HEK293 (cell line): ENCODE results near the gene C12orf57.

Experiments
- IKZF3 ChIP-seq: fragments of 450-650 bp; IDR thresholded peaks from 2 replicates; pipeline ENCODE4 v1.5.0; 2018; ENCODE audit warnings: missing biosample characterization, mild to moderate bottlenecking, missing genetic modification characterization, moderate library complexity
- INSM2 ChIP-seq: fragments of 450-650 bp; formaldehyde crosslinking; IDR thresholded peaks from 2 replicates; pipeline ENCODE4 v1.5.1; 2016; ENCODE audit warnings: missing biosample characterization, missing genetic modification characterization
- MYNN ChIP-seq: fragments of 450-650 bp; formaldehyde crosslinking; IDR thresholded peaks from 2 replicates; pipeline ENCODE4 v1.5.1; 2016; ENCODE audit warnings: missing biosample characterization, missing genetic modification characterization, borderline replicate concordance
- OSR2 ChIP-seq: fragments of 450-650 bp; formaldehyde crosslinking; IDR thresholded peaks from 2 replicates; pipeline ENCODE4 v1.5.1; 2016; ENCODE audit warnings: missing biosample characterization, missing genetic modification characterization
- REST ChIP-seq: fragments of 450-650 bp; formaldehyde crosslinking; IDR thresholded peaks from 2 replicates; pipeline ENCODE4 v1.5.1; 2016; ENCODE audit warnings: missing biosample characterization, missing genetic modification characterization
- SCRT2 ChIP-seq: fragments of 450-650 bp; formaldehyde crosslinking; IDR thresholded peaks from 2 replicates; pipeline ENCODE4 v1.5.1; 2016; ENCODE audit warnings: missing biosample characterization, missing genetic modification characterization
- SP2 ChIP-seq: fragments of 450-650 bp; formaldehyde crosslinking; IDR thresholded peaks from 2 replicates; pipeline ENCODE4 v1.5.1; 2016; ENCODE audit warnings: missing biosample characterization, missing genetic modification characterization
- ZFP41 ChIP-seq: fragments of 450-650 bp; formaldehyde crosslinking; IDR thresholded peaks from 2 replicates; pipeline ENCODE4 v1.5.1; 2016; ENCODE audit warnings: missing biosample characterization, missing genetic modification characterization, borderline replicate concordance
- ZNF148 ChIP-seq: fragments of 450-650 bp; formaldehyde crosslinking; IDR thresholded peaks from 2 replicates; pipeline ENCODE4 v1.5.0; 2017; ENCODE audit warnings: missing biosample characterization, missing genetic modification characterization, borderline replicate concordance
- ZNF16 ChIP-seq: fragments of 450-650 bp; formaldehyde crosslinking; IDR thresholded peaks from 2 replicates; pipeline ENCODE4 v1.5.1; 2016; ENCODE audit warnings: low read depth, missing biosample characterization, missing genetic modification characterization
- ZNF394 ChIP-seq: fragments of 450-650 bp; formaldehyde crosslinking; IDR thresholded peaks from 2 replicates; pipeline ENCODE4 v1.5.1; 2016; ENCODE audit warnings: missing biosample characterization, missing genetic modification characterization, mild to moderate bottlenecking, moderate library complexity, borderline replicate concordance
- ZNF398 ChIP-seq: fragments of 450-650 bp; formaldehyde crosslinking; IDR thresholded peaks from 2 replicates; pipeline ENCODE4 v1.5.1; 2017; ENCODE audit warnings: missing biosample characterization, missing genetic modification characterization
- ZNF501 ChIP-seq: fragments of 450-650 bp; formaldehyde crosslinking; IDR thresholded peaks from 2 replicates; pipeline ENCODE4 v1.5.1; 2016; ENCODE audit warnings: missing biosample characterization, missing genetic modification characterization
- ZNF521 ChIP-seq: fragments of 450-650 bp; formaldehyde crosslinking; IDR thresholded peaks from 2 replicates; pipeline ENCODE4 v1.5.1; 2017; ENCODE audit warnings: missing biosample characterization, mild to moderate bottlenecking, missing genetic modification characterization
- ZNF621 ChIP-seq: fragments of 450-650 bp; formaldehyde crosslinking; IDR thresholded peaks from 2 replicates; pipeline ENCODE4 v1.5.1; 2017; ENCODE audit warnings: missing biosample characterization, missing genetic modification characterization
- ZNF701 ChIP-seq: fragments of 450-650 bp; formaldehyde crosslinking; IDR thresholded peaks from 2 replicates; pipeline ENCODE4 v1.5.1; 2016; ENCODE audit warnings: missing biosample characterization, missing genetic modification characterization
- ZNF768 ChIP-seq: fragments of 450-650 bp; formaldehyde crosslinking; IDR thresholded peaks from 2 replicates; pipeline ENCODE4 v1.5.1; 2018; ENCODE audit warnings: missing biosample characterization, mild to moderate bottlenecking, missing genetic modification characterization
- TF ChIP-seq, protein P1 (sequence below): fragments of 450-650 bp; formaldehyde crosslinking; IDR thresholded peaks from 2 replicates; pipeline ENCODE4 v1.5.1; 2016; ENCODE audit warnings: missing biosample characterization, missing genetic modification characterization, borderline replicate concordance
- TF ChIP-seq, protein P2 (sequence below): IDR thresholded peaks from 2 replicates; pipeline ENCODE4 v1.6.1; 2011; ENCODE audit warnings: mild to moderate bottlenecking, low read depth, low read length, borderline replicate concordance
- TF ChIP-seq, protein P3 (sequence below): fragments of 450-650 bp; formaldehyde crosslinking; IDR thresholded peaks from 2 replicates; pipeline ENCODE4 v1.5.1; 2016; ENCODE audit warnings: missing biosample characterization, missing genetic modification characterization

The C12orf57 gene

DNA sequence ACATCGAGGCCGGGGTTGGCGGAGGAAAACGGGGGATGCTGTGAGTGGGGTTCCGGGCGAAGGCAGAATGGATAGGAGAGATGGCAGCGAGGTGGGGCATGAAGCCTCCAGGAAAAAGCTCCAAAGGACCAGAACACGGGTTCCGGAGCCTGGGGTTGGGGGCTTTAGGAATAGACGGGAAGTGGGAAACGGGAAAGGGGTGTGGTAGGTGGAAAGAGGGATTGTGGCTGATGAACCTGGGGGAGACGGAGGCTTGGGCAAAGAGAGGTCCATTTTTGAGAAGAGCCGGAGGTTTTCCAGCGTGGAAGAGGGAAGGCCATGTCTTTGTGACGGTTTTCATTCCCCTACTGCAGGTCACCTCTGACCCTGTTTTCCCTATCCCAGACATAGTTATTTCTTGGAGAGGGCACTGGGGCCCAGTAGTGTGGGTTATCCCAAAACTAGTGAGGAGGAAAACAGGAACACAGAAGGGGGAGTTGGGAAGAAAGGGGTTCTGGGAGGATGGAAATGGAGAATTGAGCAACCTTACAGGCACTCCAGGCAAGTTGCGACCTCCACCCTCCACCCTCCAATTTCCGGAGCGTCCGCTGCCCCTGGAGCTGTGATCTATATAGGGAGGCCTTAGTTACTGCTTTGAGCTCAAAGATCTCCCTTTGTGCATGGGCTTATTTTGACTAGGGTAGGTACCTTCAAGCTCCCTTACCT is 15.0 kb upstream of the C12orf57 start (continued):
- TF ChIP-seq REST (tag by site-specific recombination) (no peak), MYNN (tag by site-specific recombination) (no peak), SCRT2 (tag by site-specific recombination) (no peak), ZNF621 (tag by site-specific recombination) (no peak), ZNF521 (tag by site-specific recombination) (no peak), IKZF3 (tag by site-specific recombination) (peak; percentile 88), INSM2 (no peak), ZFP41 (tag by site-specific recombination) (no peak), ZNF394 (tag by site-specific recombination) (no peak; the same call in 1 of the 2 replicates), ZNF768 (tag by site-specific recombination) (no peak), ZNF501 (tag by site-specific recombination) (0 out of 2 replicates have a peak, but pooled peaks have one; percentile 5), SP2 (tag by site-specific recombination) (no peak), ZNF701 (no peak), ZNF16 (tag by site-specific recombination) (no peak), ZNF148 (no peak), ZNF398 (tag by site-specific recombination) (peak; percentile 3; the same call in 1 of the 2 replicates), OSR2 (tag by site-specific recombination) (no peak)
- TF ChIP-seq, protein P1, sequence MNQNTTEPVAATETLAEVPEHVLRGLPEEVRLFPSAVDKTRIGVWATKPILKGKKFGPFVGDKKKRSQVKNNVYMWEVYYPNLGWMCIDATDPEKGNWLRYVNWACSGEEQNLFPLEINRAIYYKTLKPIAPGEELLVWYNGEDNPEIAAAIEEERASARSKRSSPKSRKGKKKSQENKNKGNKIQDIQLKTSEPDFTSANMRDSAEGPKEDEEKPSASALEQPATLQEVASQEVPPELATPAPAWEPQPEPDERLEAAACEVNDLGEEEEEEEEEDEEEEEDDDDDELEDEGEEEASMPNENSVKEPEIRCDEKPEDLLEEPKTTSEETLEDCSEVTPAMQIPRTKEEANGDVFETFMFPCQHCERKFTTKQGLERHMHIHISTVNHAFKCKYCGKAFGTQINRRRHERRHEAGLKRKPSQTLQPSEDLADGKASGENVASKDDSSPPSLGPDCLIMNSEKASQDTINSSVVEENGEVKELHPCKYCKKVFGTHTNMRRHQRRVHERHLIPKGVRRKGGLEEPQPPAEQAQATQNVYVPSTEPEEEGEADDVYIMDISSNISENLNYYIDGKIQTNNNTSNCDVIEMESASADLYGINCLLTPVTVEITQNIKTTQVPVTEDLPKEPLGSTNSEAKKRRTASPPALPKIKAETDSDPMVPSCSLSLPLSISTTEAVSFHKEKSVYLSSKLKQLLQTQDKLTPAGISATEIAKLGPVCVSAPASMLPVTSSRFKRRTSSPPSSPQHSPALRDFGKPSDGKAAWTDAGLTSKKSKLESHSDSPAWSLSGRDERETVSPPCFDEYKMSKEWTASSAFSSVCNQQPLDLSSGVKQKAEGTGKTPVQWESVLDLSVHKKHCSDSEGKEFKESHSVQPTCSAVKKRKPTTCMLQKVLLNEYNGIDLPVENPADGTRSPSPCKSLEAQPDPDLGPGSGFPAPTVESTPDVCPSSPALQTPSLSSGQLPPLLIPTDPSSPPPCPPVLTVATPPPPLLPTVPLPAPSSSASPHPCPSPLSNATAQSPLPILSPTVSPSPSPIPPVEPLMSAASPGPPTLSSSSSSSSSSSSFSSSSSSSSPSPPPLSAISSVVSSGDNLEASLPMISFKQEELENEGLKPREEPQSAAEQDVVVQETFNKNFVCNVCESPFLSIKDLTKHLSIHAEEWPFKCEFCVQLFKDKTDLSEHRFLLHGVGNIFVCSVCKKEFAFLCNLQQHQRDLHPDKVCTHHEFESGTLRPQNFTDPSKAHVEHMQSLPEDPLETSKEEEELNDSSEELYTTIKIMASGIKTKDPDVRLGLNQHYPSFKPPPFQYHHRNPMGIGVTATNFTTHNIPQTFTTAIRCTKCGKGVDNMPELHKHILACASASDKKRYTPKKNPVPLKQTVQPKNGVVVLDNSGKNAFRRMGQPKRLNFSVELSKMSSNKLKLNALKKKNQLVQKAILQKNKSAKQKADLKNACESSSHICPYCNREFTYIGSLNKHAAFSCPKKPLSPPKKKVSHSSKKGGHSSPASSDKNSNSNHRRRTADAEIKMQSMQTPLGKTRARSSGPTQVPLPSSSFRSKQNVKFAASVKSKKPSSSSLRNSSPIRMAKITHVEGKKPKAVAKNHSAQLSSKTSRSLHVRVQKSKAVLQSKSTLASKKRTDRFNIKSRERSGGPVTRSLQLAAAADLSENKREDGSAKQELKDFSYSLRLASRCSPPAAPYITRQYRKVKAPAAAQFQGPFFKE (tag by site-specific recombination): no peak
- TF ChIP-seq, protein P2, sequence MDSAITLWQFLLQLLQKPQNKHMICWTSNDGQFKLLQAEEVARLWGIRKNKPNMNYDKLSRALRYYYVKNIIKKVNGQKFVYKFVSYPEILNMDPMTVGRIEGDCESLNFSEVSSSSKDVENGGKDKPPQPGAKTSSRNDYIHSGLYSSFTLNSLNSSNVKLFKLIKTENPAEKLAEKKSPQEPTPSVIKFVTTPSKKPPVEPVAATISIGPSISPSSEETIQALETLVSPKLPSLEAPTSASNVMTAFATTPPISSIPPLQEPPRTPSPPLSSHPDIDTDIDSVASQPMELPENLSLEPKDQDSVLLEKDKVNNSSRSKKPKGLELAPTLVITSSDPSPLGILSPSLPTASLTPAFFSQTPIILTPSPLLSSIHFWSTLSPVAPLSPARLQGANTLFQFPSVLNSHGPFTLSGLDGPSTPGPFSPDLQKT: no peak
- TF ChIP-seq, protein P3, sequence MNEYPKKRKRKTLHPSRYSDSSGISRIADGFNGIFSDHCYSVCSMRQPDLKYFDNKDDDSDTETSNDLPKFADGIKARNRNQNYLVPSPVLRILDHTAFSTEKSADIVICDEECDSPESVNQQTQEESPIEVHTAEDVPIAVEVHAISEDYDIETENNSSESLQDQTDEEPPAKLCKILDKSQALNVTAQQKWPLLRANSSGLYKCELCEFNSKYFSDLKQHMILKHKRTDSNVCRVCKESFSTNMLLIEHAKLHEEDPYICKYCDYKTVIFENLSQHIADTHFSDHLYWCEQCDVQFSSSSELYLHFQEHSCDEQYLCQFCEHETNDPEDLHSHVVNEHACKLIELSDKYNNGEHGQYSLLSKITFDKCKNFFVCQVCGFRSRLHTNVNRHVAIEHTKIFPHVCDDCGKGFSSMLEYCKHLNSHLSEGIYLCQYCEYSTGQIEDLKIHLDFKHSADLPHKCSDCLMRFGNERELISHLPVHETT: no peak
